Measurements from ENCODE around the gene TMEM109. TPM values are rescaled to one million over a fixed set of nuclear protein-coding genes. Genes with fewer than 3 reads are reported as not detected.

TMEM109 gene
- total and polyA plus RNA-seq, 2 of the 8 experiments (the other 6 are each of a cell fraction or from before 2014, with no cell fraction given), result 27.3 to 30.3 TPM

DNA sequence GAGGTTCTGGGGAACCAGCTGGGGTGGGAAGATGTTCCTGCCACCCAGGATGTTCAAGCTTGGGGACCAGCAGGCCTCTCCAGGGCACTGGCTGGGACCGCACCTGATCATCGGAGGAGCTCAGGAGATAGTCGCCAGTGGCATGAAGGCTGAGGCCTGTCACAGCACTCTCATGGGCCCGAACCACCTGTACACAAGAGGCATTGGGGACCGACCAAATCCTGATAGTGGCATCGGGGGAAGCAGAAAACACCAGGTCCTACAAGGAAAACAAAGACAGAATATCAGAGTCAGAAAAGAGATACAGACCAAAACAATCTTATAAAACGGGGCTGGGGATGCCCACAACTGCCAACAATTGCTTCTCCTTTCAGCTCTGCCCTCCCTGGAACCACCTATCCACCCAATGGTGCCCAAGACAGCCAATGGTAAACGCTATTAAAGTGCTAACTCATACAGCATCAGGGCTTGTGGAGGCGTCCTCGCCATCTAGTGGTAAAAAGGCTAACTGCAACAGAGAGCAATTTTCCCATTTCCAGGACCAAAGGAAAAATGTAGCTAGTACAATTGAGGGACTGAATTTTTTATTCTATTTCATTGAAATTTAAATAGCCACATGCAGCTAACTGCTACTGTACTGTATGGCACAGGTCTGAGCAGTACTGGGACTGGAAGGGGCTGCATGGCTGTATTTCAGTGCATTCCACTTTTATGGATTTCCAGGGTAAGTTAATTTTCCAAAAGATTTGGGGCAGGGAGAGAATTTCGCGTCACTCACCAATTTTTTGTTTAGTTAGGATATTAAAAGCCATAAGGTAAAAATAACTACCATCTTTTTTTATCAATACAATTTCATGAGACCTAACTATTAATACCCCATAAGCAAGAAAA is 14.7 kb upstream of the TMEM109 start (continued):
- TF ChIP-seq, protein P1, sequence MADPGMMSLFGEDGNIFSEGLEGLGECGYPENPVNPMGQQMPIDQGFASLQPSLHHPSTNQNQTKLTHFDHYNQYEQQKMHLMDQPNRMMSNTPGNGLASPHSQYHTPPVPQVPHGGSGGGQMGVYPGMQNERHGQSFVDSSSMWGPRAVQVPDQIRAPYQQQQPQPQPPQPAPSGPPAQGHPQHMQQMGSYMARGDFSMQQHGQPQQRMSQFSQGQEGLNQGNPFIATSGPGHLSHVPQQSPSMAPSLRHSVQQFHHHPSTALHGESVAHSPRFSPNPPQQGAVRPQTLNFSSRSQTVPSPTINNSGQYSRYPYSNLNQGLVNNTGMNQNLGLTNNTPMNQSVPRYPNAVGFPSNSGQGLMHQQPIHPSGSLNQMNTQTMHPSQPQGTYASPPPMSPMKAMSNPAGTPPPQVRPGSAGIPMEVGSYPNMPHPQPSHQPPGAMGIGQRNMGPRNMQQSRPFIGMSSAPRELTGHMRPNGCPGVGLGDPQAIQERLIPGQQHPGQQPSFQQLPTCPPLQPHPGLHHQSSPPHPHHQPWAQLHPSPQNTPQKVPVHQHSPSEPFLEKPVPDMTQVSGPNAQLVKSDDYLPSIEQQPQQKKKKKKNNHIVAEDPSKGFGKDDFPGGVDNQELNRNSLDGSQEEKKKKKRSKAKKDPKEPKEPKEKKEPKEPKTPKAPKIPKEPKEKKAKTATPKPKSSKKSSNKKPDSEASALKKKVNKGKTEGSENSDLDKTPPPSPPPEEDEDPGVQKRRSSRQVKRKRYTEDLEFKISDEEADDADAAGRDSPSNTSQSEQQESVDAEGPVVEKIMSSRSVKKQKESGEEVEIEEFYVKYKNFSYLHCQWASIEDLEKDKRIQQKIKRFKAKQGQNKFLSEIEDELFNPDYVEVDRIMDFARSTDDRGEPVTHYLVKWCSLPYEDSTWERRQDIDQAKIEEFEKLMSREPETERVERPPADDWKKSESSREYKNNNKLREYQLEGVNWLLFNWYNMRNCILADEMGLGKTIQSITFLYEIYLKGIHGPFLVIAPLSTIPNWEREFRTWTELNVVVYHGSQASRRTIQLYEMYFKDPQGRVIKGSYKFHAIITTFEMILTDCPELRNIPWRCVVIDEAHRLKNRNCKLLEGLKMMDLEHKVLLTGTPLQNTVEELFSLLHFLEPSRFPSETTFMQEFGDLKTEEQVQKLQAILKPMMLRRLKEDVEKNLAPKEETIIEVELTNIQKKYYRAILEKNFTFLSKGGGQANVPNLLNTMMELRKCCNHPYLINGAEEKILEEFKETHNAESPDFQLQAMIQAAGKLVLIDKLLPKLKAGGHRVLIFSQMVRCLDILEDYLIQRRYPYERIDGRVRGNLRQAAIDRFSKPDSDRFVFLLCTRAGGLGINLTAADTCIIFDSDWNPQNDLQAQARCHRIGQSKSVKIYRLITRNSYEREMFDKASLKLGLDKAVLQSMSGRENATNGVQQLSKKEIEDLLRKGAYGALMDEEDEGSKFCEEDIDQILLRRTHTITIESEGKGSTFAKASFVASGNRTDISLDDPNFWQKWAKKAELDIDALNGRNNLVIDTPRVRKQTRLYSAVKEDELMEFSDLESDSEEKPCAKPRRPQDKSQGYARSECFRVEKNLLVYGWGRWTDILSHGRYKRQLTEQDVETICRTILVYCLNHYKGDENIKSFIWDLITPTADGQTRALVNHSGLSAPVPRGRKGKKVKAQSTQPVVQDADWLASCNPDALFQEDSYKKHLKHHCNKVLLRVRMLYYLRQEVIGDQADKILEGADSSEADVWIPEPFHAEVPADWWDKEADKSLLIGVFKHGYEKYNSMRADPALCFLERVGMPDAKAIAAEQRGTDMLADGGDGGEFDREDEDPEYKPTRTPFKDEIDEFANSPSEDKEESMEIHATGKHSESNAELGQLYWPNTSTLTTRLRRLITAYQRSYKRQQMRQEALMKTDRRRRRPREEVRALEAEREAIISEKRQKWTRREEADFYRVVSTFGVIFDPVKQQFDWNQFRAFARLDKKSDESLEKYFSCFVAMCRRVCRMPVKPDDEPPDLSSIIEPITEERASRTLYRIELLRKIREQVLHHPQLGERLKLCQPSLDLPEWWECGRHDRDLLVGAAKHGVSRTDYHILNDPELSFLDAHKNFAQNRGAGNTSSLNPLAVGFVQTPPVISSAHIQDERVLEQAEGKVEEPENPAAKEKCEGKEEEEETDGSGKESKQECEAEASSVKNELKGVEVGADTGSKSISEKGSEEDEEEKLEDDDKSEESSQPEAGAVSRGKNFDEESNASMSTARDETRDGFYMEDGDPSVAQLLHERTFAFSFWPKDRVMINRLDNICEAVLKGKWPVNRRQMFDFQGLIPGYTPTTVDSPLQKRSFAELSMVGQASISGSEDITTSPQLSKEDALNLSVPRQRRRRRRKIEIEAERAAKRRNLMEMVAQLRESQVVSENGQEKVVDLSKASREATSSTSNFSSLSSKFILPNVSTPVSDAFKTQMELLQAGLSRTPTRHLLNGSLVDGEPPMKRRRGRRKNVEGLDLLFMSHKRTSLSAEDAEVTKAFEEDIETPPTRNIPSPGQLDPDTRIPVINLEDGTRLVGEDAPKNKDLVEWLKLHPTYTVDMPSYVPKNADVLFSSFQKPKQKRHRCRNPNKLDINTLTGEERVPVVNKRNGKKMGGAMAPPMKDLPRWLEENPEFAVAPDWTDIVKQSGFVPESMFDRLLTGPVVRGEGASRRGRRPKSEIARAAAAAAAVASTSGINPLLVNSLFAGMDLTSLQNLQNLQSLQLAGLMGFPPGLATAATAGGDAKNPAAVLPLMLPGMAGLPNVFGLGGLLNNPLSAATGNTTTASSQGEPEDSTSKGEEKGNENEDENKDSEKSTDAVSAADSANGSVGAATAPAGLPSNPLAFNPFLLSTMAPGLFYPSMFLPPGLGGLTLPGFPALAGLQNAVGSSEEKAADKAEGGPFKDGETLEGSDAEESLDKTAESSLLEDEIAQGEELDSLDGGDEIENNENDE (IDR thresholded peaks at IDR 0.05; ENCODE audit: insufficient replicate concordance, low read length), result no peak
- TF ChIP-seq, protein P2, sequence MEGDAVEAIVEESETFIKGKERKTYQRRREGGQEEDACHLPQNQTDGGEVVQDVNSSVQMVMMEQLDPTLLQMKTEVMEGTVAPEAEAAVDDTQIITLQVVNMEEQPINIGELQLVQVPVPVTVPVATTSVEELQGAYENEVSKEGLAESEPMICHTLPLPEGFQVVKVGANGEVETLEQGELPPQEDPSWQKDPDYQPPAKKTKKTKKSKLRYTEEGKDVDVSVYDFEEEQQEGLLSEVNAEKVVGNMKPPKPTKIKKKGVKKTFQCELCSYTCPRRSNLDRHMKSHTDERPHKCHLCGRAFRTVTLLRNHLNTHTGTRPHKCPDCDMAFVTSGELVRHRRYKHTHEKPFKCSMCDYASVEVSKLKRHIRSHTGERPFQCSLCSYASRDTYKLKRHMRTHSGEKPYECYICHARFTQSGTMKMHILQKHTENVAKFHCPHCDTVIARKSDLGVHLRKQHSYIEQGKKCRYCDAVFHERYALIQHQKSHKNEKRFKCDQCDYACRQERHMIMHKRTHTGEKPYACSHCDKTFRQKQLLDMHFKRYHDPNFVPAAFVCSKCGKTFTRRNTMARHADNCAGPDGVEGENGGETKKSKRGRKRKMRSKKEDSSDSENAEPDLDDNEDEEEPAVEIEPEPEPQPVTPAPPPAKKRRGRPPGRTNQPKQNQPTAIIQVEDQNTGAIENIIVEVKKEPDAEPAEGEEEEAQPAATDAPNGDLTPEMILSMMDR (IDR thresholded peaks at IDR 0.05; ENCODE audit: control extremely low read depth in 1 of 3, insufficient read depth in 1 of 3, low read depth in 1 of 3, low read length in 3 of 3), result peak; percentile 21 to 91 (median 74)
- TF ChIP-seq GABPA (IDR thresholded peaks at IDR 0.05; ENCODE audit: borderline replicate concordance, insufficient read depth, low read length) (no peak), POLR2AphosphoS5 (IDR thresholded peaks at IDR 0.05; ENCODE audit: low read depth, low read length) (peak; percentile 48; the same call in 1 of the 2 replicates), JUN (IDR thresholded peaks at IDR 0.05; ENCODE audit: low read depth, low read length) (no peak), BACH1 (IDR thresholded peaks at IDR 0.05; ENCODE audit: low read length) (peak; percentile 83), HDAC6 (IDR thresholded peaks at IDR 0.05; ENCODE audit: low read depth, low read length) (no peak)
